Gastroesophageal sphincter (tissue), 3 donors: ENCODE measurements around the gene NOL3.

ENCODE experiments used
- EP300 ChIP-seq: sonication (generic); formaldehyde crosslinking; IDR thresholded peaks from one replicate; pipeline ENCODE4 v1.6.1; 2017; ENCODE audit warnings: antibody characterized with exemption, mild to moderate bottlenecking
- POLR2A ChIP-seq, 2 donors: fragments of 450-650 bp; IDR thresholded peaks; one replicate each; pipeline ENCODE4 v1.6.1; 2017; ENCODE audit warnings: antibody characterized with exemption in 2 of 2, mild to moderate bottlenecking in 2 of 2, moderate library complexity in 1 of 2
- POLR2AphosphoS5 ChIP-seq: sonication (generic); formaldehyde crosslinking; IDR thresholded peaks from one replicate; pipeline ENCODE4 v1.6.1; 2017; ENCODE audit warnings: antibody characterized with exemption
- TF ChIP-seq, protein P1 (sequence below), 4 experiments: fragments of 200-600 bp in 2 of 4; fragments of 450-650 bp in 2 of 4; sonication (generic) in 1 of 4; IDR thresholded peaks; one replicate each; pipeline ENCODE4 v1.5.1; 2017 to 2019; ENCODE audit warnings: antibody characterized with exemption in 4 of 4, mild to moderate bottlenecking in 2 of 4, moderate library complexity in 2 of 4

GRCh38 chr16:67128887-67129286 is 41.5 kb upstream of the NOL3 start:
- TF ChIP-seq, protein P1, sequence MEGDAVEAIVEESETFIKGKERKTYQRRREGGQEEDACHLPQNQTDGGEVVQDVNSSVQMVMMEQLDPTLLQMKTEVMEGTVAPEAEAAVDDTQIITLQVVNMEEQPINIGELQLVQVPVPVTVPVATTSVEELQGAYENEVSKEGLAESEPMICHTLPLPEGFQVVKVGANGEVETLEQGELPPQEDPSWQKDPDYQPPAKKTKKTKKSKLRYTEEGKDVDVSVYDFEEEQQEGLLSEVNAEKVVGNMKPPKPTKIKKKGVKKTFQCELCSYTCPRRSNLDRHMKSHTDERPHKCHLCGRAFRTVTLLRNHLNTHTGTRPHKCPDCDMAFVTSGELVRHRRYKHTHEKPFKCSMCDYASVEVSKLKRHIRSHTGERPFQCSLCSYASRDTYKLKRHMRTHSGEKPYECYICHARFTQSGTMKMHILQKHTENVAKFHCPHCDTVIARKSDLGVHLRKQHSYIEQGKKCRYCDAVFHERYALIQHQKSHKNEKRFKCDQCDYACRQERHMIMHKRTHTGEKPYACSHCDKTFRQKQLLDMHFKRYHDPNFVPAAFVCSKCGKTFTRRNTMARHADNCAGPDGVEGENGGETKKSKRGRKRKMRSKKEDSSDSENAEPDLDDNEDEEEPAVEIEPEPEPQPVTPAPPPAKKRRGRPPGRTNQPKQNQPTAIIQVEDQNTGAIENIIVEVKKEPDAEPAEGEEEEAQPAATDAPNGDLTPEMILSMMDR (IDR thresholded peaks at IDR 0.05), result no peak
- TF ChIP-seq EP300, result no peak
- TF ChIP-seq POLR2A (IDR thresholded peaks at IDR 0.05), result no peak
- no peak for TF ChIP-seq POLR2AphosphoS5
